Stimulated activated CD4-positive, alpha-beta T cell treated with anti-CD3 and anti-CD28 coated beads, Interleukin-15, amount 100 ng/mL, for 1 hour (primary cell): Measurements from ENCODE around the gene DNAJC12.
"Not testable (repeated sequence)": the region's sequence is repeated elsewhere in the genome, so short reads cannot be mapped to it uniquely, and the experiment has no call there.

Experiments used
- DNase-seq, 2 donors: peaks; one replicate each; pipeline ENCODE4 v3.0.0-alpha.2; 2020; ENCODE audit warnings: low read depth in 1 of 2, low spot score in 1 of 2

The DNAJC12 gene

DNA sequence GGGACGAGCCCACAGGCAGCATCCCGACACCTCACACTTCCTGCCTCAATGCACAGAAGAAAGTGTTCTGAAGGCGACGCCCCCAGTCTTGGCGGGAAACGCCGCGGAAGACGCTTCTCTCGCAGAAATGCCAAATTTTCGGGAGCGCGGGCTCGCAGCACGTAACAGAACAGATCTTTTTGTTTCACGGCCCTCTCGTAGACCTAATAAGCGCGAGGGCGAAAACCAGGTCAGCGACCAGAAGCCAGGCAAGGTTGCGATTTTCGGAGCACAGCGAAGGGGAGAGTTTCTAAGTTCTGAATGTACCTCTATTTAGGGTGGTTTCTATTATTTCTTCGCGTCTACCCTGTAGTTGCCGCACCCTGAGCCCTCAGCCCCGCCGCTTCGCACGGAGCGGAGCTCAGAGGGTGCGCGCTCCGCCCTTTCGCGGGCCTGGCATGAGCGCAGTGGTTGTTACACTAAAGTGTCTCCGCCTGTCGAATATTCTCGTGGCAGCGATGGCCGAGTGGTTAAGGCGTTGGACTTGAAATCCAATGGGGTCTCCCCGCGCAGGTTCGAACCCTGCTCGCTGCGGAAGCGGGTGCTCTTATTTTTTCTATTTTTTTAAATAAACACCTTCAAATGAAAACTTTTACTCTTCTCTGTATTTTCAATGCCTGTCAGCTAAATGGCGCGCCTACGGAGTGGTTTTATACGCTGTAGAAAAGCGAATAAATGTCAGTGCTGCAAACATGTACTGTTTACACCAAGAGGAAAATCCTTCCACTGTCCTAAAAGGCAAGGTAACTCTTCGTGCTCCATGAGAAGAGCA lies 73.8 kb downstream of the DNAJC12 start:
- peak; percentile 94 to 97 for DNase-seq

DNA sequence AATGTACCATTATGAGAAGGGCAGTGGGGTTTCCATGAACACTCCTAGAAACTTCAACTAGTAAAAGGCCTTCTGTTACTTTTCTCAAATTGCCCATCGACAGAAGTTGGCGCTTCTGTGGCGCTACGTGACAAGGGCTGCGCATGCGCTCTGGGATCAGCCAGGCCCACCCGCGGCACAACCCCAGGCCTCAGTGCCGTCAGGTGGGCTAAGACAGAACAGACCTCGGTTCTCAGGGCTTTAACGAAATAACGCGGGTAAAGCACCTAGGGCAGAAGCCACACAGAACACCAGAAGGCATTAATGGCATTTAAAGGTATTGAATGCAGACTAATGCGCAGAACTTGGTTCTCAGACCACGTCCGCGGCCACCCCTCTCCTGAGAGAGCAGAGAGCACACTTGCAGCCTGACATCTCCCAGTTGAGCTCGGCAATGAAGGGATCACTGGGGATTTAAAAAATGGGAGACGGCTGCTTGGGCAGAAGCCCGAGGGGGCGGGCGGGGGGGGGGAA lies 74.4 kb downstream of the DNAJC12 start:
- peak; percentile 65 to 71 for DNase-seq

DNA sequence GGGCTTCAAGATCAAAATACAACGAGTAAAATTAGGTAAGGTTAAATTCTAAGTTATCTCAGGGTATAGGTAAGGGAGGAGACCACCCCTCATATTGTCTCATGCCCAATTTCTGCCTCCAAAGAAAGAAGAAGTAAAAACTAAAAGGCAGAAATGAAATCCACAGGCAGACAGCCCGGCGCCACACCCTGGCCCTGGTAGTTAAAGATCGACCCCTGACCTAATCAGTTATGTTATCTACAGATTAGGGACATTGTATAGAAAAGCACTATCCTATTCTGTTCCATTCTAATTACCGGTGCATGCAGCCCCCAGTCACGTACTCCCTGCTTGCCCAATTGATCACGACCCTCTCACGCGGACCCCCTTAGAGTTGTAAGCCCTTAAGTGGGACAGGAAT lies 75.4 kb downstream of the DNAJC12 start:
- DNase-seq = not testable (repeated sequence)

DNA sequence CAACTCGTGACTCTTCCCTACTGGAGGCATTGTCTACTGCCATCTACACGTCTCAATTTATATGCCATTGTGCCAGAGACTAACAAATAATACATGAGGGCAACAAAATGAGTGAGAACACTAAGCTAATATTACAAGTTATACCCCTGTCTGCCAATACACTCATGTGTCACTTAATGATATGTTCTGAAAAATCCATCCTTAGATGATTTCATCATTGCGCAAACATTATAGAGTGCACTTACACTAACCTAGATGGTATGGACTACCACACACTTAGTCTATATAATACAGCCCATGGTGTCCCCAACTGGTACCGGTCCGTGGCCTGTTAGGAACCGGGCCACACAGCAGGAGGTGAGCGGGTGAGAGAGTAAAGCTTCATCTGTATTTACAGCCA lies 77.7 kb downstream of the DNAJC12 start:
- no peak for DNase-seq
